ENCODE data around the gene RPAP3. TPM values are rescaled to one million over a fixed set of nuclear protein-coding genes. Genes with fewer than 3 reads are reported as not detected.
A peak's percentile ranks its signal among the peaks of the same experiment; 100 is the strongest.

Gene RPAP3
- total and polyA plus RNA-seq, 2 of the 4 experiments (the other 2 are of a cell fraction), result 10.6 to 13.4 TPM

- Histone ChIP-seq H3K9ac (ENCODE audit: low read depth, low read length) (no peak overlapping the region), H3K9me1 (ENCODE audit: insufficient read depth, low read length) (peaks cover 9% of the 10 kb centered on the region; the same call in 1 of the 2 replicates), H3K79me1 (ENCODE audit: low read depth in 1 of 2, low read length in 2 of 2) (no peaks in the 10 kb centered on the region), H3K9me3 (ENCODE audit: control insufficient read depth, insufficient read depth, low read length) (no peaks in the 10 kb centered on the region), H3K56ac (ENCODE audit: extremely low read depth, insufficient read depth, low read length) (no peak overlapping the region), H3K27me3 (ENCODE audit: control insufficient read depth, insufficient read depth, low read length) (peaks cover 5% of the 10 kb centered on the region; the same call in 1 of the 2 replicates), H3K14ac (replicated peaks; ENCODE audit: low read depth, low read length) (no peak overlapping the region), H4K20me1 (ENCODE audit: insufficient read depth, low read length) (no peaks in the 10 kb centered on the region), H3K27ac (ENCODE audit: insufficient read depth, low read length) (no peak overlapping the region), H2AFZ (replicated peaks; ENCODE audit: low read length, poor library complexity) (peak overlapping the region; percentile 36), H3K18ac (ENCODE audit: low read depth, low read length) (no peak overlapping the region), H2BK15ac (ENCODE audit: low read depth, low read length) (no peak overlapping the region), H3K23ac (ENCODE audit: low read depth, low read length) (no peak overlapping the region), H2BK120ac (ENCODE audit: low read depth, low read length) (no peak overlapping the region), H3K4me2 (ENCODE audit: low read depth, low read length) (no peak overlapping the region), H2AK5ac (ENCODE audit: low read depth, low read length) (0 out of 2 replicates have a peak overlapping the region, but pooled peaks have one; percentile 65), H3K4ac (ENCODE audit: low read depth, low read length) (no peak overlapping the region; the same call in 1 of the 2 replicates), H2AK9ac (replicated peaks; ENCODE audit: low read depth, low read length, poor library complexity) (peak overlapping the region; percentile 71), H4K8ac (ENCODE audit: low read depth in 2 of 2, low read length in 2 of 2) (no peak overlapping the region), H2BK5ac (ENCODE audit: low read depth, low read length, poor library complexity, severe bottlenecking) (no peak overlapping the region), H2BK20ac (ENCODE audit: low read depth, low read length) (no peak overlapping the region), H3K36me3 (ENCODE audit: control insufficient read depth, insufficient read depth, low read length) (no peaks in the 10 kb centered on the region), H4K91ac (ENCODE audit: insufficient read depth, low read depth, low read length) (no peak overlapping the region), H3K4me1 (ENCODE audit: control insufficient read depth, insufficient read depth, low read length) (peaks cover 12% of the 10 kb centered on the region), H3K4me3 (ENCODE audit: insufficient read depth, low read depth, low read length) (no peak overlapping the region), H4K5ac (ENCODE audit: low read depth, low read length) (no peak overlapping the region)
- dilution Hi-C loops (cut with HindIII; ENCODE audit: low sequenced_read_pairs, unreplicated experiment) (no loop called here), intact Hi-C loops (cut with micrococcal nuclease) (no loop called here), in situ Hi-C loops (cut with MboI; ENCODE audit: low sequenced_read_pairs) (no loop called here)
- no peak for ATAC-seq (ENCODE audit: low read depth)
- 71% methylated on average over 1 of the region's 9 CpGs; no CpG with 5 or more reads in 1 of the 2 experiments for WGBS, 2 experiments (ENCODE audit: extremely low coverage in 2 of 2, insufficient read length in 1 of 2)
- POLR2A ChIA-PET (ENCODE audit: unreplicated experiment), result no interaction called here
- no peak for TF ChIP-seq MAZ (IDR thresholded peaks at IDR 0.05; ENCODE audit: borderline replicate concordance, low read depth, low read length)
- no peak for TF ChIP-seq MAFK (IDR thresholded peaks at IDR 0.05; ENCODE audit: low read depth, low read length)
- TF ChIP-seq RAD21 (IDR thresholded peaks at IDR 0.05; ENCODE audit: low read length), result no peak
- TF ChIP-seq SMC3 (IDR thresholded peaks at IDR 0.05; ENCODE audit: low read depth, low read length), result no peak
- TF ChIP-seq CTCF (conservative IDR thresholded peaks at IDR 0.05; ENCODE audit: low read depth, low read length), result no peak
- TF ChIP-seq ELK1 (IDR thresholded peaks at IDR 0.05; ENCODE audit: borderline replicate concordance, low read depth, low read length), result no peak
- no peak for TF ChIP-seq CHD1 (IDR thresholded peaks at IDR 0.05; ENCODE audit: low read depth, low read length)
- TF ChIP-seq MXI1 (IDR thresholded peaks at IDR 0.05; ENCODE audit: borderline replicate concordance, low read depth, low read length), result no peak
- TF ChIP-seq POLR2A (IDR thresholded peaks at IDR 0.05; ENCODE audit: low read depth, low read length), result no peak
- no peak for TF ChIP-seq USF2 (IDR thresholded peaks at IDR 0.05; ENCODE audit: low read depth, low read length)
- TF ChIP-seq CEBPB (IDR thresholded peaks at IDR 0.05; ENCODE audit: low read depth, low read length), result no peak
- no peak for TF ChIP-seq RCOR1 (IDR thresholded peaks at IDR 0.05; ENCODE audit: insufficient replicate concordance, low read length)
- no peak for TF ChIP-seq BHLHE40 (IDR thresholded peaks at IDR 0.05; ENCODE audit: low read depth, low read length)
- no peak for TF ChIP-seq RFX5 (IDR thresholded peaks at IDR 0.05; ENCODE audit: low read depth, low read length)
- no peak for DNase-seq
- CTCF ChIA-PET, result interaction anchor here (1.5 kb wide), 1 partner anchor 9 kb away, joined by 10 read pairs; no protein-coding TSS in a partner anchor
- BruUV-seq (replicated peaks), result no TSS peak
Measured at GRCh38 chr12:47751561-47751960, 45.7 kb upstream of the RPAP3 start.
